HG02840 (cell line): ENCODE data around the gene PRXL2A.
A peak's percentile ranks its signal among the peaks of the same experiment; 100 is the strongest.

Source experiments
- ATAC-seq: cut with Tn5 transposase; IDR thresholded peaks from one replicate; pipeline ENCODE4 v1.9.1; 2021; ENCODE audit warnings: mild to moderate bottlenecking, moderate library complexity, moderate number of reproducible peaks; ENCODE audit not compliant: unreplicated experiment, low FRiP score

Gene PRXL2A

DNA sequence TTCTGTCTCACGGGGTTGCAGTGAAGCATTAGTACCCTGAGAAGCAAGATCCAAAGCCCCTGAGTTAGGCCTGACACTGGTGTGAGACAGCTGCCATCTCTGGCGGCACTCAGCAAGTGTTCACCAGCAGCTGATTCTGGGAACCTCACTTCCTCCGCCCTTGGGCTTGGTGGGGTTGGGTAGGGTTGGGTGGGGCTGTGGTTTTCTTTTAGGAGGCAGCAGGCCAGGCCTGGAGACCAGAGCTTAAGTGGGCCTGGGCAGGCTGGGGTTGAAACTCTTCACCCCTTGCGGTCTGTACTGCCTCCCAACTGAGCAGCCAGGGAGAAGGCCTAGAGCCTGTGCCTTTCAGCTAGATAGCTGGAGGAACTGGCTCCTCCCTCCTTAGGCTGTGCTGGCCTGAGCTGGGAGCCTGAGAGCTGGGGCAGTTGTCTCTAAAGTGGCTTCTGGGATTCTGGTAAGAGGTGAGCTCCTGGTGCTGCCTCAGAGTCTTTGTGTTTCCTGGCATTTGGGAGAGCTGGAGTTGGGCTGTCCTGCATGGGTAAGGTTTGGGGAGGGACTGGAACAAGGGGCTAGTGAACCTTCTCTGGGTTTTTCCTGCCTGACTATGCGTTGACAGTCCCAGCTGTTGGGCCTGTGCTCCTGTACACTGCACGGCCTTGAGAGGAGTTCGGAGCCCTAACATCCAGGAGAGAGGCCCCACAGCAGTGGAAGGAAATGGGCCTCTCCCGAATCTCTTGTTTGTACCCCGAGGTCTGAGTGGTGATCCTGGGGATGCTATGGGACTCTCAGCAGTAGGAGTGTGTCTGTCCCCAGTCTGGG, 50.9 kb downstream of the PRXL2A start:
- ATAC-seq, result no peak

DNA sequence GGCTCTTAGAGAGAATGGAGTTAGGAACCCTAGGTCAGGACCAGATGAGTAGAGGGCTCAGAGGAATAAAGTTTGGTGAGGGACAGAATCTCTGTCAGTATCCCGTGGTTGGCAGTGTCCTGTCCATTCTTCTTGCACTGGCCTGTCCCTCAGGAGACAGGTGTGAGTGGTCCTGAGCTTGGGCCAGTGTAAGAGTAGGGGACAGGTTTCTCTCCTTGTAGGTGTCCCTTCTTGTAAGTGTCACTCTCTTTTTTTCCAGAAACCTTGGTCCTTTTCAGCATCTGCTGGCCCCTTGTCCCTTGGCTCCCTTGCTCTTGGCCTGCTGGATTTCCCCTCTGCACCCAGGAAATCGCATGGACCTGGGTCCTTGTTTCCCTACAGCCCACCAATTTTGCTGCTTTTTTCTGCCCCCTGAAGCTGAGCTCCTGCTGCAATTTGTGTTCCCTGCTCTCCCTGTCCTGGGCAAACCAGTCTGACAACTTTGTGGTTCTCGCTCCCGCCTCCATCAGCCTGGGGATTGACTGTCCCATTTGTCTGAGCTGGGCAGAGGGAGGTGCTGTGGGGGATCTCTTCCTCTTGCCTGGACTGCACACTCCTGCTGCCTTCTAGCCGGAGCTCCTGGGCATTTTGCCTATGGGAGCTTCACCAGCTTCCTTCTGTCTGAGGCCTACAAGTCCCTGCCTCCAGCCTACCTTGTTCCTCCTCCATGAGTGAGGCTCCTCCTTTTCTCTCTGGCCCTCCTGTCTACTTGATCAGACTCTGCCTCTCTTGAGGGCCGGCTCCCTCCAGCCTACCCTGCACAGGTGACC, 52.3 kb downstream of the PRXL2A start:
- no peak for ATAC-seq

DNA sequence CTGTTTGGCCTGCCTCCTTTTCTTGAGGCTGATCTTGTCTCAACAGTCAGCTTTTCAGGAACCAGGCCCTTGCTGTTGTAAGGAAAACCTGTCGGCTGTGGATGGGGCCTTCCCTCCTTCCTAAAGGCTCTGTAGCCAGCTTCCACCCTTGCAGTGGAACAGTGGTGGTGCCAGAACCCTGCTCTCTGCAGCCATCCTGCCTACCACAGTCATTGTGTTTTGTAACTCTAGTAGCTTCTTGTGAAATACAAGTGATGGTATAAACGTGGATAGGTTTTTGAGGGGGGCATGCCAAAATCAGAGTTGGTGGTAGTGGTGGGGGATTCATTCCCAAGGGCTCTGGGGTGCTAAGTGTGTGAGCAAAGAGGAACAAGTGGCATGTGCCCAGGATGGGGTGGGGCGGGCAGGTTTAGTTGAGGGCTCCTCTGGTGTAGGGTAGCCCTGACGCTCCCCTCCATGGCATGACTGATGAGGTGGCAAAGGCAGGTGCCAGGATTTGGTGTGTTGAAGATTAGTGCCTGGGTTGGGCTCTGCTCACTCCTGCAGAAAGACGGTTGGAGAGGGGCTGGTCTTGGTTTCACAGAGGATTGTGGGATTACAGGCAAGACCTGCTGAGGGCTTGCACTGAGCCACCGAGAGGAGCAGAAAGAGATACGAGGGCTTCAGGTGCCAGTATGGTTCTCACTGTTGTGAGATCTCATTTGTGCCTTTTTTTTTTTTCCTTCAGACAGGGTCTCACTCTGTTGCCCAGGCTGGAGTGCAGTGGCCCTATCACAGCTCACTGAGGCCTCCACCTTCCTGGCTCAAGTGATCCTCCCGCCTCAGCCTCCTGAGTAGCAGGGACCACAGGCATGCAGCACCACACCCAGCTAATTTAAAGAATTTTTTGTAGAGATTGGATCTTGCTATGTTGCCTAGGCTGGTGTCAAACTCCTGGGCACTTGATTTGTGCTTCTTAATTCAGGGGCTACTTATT, 53.1 kb downstream of the PRXL2A start:
- no peak for ATAC-seq

DNA sequence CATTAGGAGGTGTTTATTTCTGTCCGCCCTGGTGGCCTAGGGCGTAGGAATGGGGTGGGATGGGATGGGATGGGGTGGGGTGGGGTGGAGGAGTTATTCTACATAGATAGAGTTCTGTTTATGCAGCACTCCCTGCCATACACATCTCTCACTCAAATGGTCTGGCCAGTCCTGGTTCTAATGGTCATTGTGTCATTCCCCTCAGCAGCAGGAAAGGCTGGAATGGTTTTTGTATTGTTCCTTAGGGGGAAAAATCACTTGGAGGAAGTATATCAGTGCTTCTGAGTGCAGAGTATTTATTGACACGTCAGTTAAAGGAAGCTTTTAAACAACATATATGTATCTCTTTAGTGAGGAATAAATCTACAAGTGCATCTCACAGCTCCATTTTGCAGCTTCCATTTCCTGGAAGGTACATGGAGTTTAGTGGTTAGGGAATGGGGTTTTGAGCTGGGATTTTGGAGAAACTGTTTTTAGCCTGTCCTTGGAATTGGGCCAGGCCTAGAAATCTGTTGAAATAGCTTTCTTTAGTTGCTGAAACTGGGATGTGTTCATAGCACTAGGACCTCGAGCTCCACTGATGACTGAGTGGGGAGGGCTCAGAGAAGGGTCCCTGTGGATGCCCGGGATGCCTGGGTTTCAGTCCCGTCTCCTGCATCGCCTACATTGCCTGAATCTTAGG, 54.1 kb downstream of the PRXL2A start:
- ATAC-seq, result no peak

DNA sequence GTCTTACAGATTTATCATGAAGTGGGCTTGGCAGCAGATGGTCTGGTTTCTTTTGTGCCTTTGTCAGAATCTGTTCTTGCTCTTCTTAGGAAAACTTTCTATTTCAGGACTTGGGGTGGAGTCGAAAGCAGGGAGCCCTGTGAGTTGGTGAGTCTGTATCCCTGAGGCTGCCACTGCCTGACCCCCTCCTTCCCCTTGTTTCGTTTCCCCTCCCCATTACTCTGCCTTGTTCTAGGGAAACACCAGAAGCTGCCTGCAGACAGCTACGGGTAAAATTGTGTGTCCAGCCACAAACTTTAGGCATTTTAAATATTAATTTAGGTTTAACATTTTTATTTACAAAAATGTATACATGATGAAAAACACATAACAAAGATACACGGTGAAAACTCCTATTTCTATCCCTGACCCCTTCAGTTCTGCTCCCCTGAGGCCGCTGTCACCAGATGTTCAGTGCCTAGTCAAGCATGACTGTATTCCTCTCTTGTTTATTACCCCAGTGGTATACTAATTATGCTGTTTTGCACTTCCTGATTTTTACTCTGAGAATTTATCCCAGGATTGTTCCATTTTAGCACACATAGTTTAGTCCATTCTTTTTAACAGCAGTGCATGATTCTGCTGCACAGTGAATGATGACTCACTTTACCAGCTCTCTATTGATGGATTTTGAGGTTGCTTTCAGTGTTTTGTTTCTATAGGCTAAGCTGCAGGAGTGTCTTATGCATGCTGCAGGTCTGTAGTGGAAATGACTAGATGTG, 54.8 kb downstream of the PRXL2A start:
- no peak for ATAC-seq

DNA sequence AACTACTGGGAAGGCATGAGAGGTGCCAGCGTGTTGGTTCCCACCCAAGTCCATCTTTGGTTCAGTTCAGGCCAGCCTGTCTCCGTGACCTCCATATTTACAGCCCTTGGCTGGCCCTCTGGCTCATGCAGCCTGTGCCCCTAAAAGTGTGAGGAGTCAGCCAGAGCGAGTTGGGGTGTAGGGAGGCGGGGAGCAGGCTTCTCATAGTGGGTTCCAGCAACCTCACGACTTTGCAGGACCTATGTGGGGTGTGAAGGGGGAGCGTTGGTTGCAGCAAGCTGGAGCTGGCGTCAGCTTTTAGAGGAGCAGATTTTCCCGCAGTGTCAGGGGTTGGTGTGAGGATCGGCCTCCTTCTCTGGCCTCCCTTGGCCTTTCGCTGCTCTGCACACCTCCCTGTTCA, 55.5 kb downstream of the PRXL2A start:
- no peak for ATAC-seq

DNA sequence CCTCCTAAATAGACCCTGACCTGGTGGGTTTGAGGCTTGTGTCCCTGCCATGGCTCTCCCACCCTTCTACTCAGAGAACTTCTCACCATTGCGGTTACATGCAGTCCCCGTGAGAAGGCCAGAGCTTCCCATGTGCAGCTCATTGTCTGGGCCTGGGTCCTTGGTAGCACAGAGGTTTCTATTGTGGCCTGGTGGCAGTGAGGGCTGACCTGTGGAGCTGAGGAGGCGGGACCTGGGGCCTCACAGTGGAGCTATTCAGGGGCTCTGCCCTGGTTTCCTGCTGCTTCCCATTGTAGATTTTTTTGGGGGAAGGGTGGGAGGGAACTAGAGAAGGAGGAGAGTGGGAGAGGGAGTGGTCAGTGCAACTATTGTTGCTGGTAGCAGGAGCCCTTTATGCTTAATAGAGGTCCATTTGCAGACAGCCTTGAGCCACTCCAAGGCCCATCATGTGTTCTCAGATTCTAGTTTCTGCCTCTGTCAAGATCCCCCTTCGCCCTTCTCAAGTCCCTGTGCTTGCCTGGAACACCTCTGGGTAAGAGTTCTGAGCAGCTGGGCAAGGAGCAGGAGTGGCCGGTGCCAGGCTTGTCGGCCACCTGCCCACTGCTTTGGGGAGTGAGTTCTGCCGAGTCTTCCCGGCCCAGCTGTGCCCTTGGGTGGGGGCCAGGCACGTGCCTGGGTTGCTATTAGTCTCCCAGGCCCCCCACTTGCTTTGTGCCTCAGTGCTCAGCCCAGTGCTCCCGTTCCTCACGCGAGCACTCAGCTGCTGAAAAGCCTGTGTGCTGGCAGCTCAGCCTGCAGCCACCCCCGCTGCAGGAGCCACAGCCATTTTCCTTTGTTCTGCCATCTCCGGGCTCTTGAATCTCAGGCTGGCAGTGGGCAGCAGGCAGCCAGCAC, 56.5 kb downstream of the PRXL2A start:
- ATAC-seq, result no peak

DNA sequence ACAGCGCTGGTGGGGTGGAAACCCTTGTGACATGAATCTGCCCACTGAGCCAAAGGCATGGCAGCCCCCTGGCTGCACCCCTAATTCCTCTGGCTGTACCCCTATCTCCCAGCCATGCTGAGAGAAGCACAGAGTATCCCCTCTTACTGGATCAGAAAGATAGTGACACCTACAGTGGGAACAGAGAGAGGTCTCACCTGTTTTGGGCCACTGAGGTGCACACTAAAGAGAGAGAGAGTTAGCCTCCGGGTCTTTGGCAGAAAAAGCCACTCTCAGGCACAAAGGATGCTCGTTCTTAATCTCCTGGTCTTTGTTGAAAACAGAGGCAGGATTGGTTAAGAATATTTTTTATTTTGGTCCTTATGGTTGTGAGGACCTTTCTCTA, 57.1 kb downstream of the PRXL2A start:
- no peak for ATAC-seq

DNA sequence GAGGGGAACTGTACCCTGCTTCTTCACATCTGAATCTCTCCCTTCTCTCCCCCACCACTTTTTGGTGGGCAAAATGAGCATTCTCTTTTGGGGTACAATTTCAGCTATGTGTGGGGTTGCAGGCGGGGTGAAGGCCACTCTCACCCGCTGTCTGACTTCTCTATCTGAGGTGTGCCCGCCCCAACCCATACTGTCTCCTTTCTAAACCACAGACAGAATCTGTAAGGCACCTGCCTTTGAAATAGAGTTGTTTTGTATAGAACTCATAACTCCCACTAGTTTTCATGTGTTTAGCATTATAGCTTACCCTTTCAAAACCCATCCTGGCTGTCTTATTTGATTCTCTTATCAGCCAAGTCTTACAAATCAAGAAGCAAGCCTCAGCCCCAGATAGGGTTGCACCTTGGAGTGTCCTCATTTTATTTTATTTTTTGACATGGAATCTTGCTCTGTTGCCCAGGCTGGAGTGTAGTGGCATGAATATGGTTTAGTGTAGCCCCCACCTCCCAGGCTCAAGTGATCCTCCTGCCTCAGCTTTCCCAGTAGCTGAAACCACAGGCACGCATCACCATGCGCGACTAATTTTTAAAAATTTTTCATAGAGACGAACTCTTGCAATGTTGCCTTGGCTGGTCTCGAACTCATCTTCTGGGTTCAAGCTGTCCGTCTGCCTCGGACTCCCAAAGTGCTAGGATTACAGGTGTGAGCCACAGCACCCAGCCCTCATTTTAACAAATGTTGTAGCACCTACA, 57.7 kb downstream of the PRXL2A start:
- no peak for ATAC-seq

DNA sequence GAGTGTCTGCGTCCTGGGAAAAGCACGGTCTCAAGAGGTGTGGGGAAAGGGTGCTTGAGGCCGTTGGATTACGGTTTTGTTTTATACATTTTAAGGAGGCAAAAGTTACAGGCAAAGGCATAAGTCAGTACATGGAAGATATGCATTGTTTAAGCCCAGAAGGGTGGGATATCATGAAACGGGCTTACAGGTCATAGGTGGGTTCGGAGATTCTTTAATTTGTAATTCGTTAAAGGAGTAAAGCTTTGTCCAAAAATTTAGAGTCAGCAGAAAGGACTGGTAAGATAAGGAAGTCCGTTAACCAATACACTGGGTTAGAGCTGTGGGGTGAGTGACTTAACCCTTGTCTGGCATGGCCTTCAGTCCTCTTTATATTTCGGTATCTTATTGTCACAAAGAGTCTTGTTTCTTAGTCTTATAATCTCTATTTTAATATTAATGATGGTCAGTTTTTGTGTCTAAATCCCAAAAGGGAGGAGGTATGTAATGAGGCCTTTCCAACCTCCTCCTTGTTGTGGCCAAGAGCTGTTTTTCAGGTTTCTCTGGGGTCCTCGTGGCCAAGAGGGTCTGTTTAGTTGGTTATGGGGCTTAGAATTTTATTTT, 58.5 kb downstream of the PRXL2A start:
- ATAC-seq, result no peak

DNA sequence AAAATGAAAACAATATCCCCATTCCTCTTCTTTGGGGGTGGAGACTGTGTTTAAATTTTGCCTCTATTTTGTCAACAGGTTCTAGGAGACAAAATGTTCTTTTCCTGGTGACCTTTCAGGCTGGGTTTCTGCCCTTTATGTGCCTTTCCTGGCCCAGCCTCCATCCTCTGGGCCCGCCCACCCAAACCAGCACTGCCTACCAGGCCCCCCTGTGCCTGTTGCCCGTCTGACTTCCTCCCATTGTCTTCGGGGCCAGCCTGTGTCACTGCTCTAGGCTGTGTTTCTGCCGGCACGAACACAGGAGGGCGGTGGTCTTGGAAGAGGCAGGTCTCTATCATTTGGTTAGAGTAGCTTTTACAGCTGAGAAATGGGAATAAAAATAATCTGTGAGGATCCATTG, 59.7 kb downstream of the PRXL2A start:
- ATAC-seq, result no peak

DNA sequence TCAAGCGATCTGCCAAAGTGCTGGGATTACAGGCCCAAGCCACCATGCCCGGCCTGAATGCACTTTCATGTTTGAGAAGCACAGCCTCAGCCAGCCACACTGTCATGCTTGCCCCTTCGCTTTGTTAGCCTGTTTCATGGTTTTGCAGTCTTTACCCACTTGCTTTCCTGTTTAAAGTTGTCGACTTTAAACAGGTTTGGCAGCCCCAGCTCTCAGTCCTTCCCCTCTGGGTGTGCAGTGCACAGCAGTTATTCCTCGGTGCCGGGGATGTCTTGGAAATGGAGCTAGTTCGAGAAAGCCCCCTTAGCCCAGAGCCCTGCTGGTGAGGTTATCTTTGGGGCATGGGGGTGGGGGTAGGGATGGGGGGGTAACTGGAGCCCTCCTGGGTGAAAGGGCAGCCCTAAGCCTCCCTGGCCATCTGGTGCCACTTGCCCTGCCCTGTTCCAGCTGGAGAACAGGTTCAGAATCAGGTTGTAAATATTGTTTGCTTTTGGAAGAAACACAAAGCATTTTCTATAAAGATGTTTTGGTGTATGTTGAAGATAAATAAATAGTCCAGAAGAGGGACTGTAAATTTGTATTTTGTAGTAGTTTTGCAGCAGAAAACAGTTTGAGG, 60.6 kb downstream of the PRXL2A start:
- ATAC-seq, result no peak

DNA sequence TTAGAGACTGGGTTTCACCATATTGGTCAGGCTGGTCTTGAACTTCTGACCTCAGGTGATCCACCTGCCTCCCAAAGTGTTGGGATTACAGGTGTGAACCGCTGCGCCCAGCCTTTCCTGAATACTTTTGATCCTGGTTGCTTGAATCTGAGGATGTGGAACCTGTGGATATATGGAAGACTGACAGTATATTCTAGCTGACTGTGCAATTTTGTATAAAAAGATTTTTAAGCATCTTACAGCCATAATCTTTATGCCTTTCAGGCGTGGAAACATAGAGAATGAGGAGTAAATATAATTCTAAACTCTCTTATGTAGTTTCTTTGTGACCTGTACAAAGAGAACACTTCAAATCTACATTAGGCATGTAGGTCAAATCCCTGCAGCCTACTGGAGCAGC, 61.9 kb downstream of the PRXL2A start:
- no peak for ATAC-seq

DNA sequence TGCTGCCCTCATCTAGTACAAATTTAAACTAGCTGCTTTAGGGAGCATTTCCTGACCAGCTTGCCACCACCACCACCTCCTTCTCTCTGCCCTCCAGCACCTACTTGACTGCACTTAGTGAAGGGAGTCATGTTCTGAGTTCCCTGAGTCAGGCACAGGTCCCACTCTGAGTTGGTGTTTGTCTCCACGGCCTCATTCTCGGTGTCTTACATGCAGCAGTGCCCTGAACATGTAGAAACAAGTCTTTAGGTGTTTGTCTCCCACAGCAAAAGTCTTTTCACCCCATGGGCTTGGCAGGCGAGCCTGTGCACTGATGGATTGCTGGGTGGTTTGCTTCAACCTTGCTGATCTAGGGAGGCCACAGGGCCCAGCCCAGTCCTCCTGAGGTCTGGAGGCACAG, 62.6 kb downstream of the PRXL2A start:
- no peak for ATAC-seq

DNA sequence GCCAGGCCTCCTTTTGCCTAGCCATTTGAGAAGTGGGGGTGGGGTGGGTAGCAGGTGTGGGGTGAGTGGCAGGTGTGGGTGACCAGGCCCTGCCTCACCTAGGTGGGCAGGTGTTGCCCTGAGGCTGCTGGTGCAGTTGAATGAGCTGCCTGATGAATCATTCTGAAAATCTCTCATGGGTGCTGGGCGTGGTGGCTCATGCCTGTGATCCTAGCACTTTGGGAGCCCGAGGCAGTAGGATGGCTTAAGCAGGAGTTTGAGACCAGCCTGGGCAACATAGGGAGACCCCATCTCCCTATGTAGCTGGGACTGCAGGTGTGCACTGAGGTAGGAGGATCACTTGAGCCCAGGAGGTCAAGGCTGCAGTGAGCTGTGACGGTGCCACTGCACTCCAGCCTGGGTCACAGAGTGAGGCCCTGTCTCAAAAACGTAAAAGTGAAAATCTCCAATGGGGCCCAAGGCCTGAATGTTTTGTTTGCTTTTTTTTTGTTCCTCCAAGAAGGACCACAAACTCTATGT, 63.4 kb downstream of the PRXL2A start:
- peak; percentile 65 for ATAC-seq

DNA sequence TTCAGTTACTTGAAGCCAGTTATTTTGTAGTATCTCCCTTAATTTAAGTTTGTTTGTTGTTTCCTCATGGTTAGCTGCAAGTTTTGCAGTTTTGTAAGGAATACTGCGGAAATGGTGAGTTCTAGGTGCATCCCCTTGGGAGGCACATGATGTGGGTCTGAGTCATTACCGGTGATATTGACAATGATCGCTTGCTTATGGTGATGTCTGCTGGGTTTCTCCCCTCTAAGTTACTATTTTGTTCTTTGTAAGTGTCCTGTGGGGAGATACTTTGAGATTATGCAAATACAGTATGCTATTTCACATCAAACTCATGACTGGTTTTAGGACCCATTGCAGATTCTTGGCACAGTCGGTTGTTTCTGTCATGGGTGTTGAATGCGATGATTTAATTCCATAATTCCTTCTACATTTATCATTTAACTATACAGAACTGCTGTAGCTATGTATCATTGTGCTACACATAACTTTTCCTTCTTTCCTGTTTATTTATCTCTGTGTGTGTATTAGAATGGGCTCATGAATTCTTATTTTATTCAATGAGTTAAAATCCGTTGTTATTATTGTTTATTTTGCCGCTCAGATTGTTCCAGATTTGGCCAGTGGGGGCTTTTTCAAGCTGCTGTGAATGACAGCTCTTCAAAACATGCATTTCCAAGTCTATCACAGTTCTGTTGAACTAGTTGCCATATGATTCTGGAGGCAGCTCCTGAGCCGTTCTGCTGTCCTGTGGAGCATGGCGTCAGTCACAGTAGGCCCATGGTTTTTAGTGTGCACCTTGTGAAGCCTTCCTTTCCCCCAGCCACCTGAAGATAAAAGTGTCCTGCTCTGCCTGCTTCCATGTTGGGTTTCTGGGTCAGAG, 64.1 kb downstream of the PRXL2A start:
- peak; percentile 97 for ATAC-seq
